Colon (tissue), 2 donors: Measurements from ENCODE around the gene MYOF.
"Not testable (repeated sequence)": the region's sequence is repeated elsewhere in the genome, so short reads cannot be mapped to it uniquely, and the experiment has no call there.

ENCODE experiments used
- FAIRE-seq: peaks from 2 replicates; lab custom pipeline; 2012; peaks lifted over from hg19 to GRCh38; lab: Jason Lieb, UNC
- donor health status: control.
- donor health status: control.

MYOF gene

GRCh38 chr10:93420944-93421825 is 60.9 kb downstream of the MYOF start:
- FAIRE-seq = no peak

GRCh38 chr10:93420091-93420490 is 62.0 kb downstream of the MYOF start:
- no peak for FAIRE-seq

DNA sequence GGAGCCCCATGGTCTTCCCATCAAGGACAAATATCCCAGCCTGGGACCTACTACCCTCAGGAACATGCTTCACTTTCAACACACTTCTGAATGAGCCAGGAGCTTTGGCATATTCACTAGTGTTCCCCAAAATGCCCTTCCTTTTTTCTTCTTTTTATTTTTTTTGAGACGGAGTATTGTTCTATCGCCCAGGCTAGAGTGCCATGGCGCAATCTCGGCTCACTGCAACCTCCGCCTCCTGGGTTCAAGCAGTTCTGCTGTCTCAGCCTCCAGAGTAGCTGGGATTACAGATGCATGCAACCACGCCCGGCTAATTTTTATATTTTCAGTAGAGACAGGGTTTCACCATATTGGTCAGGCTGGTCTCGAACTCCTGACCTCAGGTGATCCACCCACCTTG is 63.1 kb downstream of the MYOF start:
- FAIRE-seq = not testable (repeated sequence)

GRCh38 chr10:93417921-93418320 is 64.2 kb downstream of the MYOF start:
- no peak for FAIRE-seq

GRCh38 chr10:93417266-93417665 is 64.9 kb downstream of the MYOF start:
- FAIRE-seq = no peak

DNA sequence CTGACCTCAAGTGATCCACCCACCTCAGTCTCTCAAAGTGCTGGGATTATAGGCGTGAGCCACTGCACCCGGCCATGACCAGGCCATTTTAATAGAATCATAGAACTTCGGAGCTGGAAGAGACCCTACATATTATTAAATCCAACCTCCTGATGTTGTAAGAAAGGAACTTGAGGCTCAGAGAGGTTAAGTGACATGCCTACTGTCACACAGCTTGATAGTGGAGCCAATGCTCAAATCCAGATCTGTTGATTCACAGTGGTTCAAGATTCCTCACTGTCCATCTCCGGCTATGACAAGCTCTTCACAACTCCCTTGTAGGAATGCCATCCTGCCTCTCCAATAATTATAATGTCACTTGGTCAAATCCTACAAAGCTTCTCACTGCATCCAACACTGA is 65.3 kb downstream of the MYOF start:
- FAIRE-seq = no peak

GRCh38 chr10:93415693-93416092 is 66.4 kb downstream of the MYOF start:
- FAIRE-seq = no peak

- FAIRE-seq = no peak
Measured at GRCh38 chr10:93413252-93413689, 68.9 kb downstream of the MYOF start.

DNA sequence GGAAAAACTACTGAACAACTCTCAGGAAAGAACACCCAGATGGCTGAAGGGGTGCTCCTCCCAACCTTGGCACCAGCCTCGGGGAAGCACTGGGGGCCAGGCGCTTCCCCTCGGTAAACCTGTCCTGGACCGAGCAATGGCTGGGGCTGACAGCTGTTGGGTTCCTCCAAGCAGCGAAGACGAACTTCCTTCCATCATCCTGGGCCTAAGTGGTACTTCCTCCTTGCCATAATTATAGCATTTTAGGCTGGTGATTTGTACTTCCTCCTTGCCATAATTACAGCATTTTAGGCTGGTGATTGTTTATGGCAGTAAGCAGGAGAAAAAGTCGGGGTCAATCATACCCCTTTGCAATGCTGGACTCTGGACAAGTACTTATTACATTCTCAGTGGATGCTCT is 69.3 kb downstream of the MYOF start:
- FAIRE-seq = no peak

DNA sequence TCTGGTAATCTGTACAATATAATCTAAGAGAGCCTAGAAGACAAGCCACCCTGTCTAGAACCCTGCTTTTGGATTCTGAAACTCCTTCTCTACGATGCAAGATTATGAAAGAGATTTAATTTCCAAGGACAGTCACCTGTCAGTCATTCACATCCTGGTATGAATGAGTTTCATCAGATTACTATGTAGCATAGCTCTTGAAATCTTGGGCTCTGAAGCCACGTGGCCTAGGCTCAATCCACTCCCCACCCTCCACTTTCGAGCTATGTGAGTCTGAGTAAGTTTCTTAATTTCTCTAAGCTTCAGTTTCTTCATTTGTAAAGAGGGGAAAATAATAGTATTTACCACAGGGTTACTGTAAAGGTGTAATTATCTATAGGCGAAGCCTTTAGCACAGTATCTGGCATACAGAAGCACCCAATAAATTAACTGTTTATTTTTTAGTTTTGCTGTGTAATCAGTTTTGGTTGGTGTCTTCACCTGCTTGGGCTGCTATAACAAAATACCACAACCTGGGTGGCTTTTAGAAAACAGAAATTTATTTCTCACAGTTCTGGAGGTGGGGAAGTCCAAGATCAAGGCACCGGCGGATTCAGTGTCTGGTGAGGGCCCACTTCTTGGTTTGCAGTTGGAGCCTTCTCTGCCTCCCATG is 71.3 kb downstream of the MYOF start:
- FAIRE-seq = no peak

DNA sequence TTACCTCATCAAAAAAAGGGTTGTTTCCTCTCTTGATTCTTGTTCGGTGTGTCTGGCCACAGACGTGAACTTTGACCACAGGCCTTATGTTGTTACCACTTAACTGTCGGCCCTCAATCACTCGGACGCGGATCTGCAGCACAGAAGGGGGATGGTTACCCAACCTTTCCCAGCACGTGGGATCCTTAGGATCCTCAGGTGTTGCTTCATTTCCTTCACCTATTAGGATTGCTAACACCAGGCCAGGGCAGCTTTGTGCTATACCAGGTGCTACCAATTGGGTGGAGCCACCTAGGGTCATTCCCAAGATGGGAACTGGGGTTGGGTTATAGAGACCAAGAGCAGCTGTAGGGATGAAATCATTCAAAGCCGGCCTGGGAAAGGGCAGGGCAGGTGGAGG is 73.4 kb downstream of the MYOF start:
- no peak for FAIRE-seq

- FAIRE-seq = no peak
Measured at GRCh38 chr10:93406364-93407145, 75.6 kb downstream of the MYOF start.

DNA sequence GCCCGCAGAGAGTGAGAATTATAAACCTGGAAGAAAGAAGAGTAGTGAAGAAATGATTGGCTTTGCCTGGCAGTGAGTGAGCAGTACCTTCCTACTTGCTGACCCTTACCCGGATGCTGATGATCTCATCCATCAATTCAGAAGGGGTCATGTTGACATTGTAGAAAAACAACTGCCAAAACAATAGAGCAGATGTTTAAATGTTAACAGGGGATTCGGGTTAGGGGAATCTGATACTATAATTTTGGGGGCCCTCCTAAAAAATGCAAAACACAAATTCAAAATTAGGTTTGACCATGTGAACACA is 78.1 kb downstream of the MYOF start:
- FAIRE-seq = no peak

DNA sequence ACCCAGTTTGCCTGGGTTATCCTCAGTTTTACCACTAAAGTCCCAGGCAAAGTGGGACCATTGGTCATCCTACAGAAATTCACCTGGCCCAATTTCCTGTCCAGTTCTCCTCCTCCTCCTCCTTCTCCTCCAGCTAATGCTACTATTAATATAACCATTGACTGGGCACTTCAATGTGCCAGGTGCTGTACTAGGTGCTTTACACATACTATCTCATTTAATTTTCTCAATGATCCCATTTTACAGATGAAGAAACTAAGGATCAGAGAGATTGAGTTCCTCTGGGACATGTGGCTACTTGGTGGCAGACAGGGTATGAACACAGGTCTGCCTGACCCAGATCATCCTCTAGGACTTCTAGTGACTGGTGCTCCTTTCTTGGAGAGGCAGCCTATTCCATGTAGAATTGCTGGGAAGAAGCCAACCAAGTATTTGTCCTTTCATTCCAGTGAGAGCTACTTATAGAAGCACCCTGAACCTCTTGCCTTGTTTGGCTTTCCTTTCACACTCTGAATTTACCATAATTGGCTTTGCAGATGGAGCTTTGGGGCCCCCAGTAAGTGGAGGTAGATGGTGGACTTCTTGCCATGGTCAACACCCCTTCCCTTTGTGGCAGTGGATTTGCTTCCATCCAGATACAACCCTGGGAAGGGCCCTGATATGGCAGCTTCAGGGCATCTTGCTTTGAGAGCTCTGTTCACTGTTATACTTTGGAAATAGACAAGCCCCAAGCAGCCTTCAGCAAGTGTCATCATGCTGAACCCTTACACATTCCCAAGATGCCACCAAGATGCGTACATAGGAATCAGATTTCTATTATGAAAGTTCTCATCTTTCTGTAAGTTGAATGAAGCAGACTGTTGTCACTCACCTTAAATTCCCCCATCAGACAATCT is 78.7 kb downstream of the MYOF start:
- no peak for FAIRE-seq

DNA sequence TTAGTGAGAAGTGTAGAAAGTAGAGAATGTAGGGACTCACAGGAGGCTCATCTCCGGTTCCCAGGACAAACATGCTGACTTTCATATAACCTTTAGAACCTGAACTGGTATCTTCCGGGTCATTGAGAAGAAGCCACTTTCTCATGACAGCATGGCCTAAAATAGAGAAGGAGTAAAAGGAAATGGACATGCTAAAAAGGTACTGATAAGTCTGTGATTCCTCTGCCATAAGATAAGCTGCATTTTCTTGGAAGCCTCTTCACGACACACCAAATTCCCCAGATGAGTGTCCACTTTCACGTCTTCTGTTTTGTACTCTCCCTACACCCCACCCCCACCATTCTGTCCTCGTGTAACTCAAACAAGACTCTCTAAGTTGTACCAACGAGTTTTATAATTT is 79.9 kb downstream of the MYOF start:
- no peak for FAIRE-seq

DNA sequence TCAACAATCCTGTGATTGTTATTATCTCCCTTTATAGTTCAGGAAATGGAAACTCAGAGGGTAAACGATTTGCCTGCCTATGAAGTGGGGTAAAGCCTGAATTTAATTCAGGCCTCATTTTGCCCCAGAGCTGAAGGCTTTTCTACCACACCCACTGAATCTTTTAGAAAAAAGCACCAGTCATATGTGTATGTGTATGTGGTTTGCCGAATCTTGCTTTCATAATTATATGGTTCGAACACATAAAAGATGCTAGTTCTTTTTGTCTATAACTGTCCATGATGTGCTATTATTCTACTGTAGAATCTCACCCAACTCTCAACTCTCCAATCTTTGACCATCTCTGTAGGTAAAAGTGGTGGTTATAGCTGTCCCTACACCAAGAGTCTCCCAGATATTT is 83.6 kb downstream of the MYOF start:
- FAIRE-seq = no peak

- peak; percentile 18 for FAIRE-seq
Measured at GRCh38 chr10:93397020-93397419, 85.1 kb downstream of the MYOF start.

DNA sequence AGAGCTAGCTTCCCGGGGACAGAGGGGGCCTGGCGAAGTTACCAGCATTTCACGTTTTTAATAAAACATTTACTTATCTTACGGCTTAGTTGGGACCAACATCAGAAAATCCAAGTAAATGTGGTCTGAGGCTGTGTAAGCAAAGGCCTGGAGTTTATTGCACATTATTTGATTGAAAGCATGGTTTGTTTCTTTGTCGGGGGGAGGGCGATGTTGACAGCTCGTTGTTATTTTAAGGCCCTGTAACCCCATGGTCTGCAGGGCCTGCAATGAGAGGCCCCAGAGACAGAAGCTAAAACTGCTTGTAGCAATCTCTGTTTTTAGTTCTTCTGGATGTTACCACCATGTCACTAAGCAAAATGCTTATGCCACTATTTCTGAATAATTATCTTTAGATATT is 88.9 kb downstream of the MYOF start:
- FAIRE-seq = no peak

DNA sequence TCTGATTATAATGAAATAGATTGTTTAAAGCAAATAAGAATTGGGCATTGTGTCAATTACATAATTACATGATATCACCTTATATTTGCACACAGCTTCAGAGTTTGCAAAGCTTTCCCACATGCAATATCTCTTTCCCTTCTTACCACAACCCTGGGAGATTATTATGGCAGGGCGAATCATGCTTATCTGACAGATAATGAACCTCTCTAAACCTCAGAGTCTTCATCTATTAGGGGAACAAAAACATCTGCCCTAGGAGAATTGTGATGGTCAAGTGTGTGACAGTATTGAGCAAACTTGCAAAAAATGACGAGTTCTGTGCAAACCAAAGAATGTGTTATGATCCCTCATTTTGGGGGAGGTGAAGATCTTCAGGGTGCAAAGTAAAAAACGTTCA is 90.0 kb downstream of the MYOF start:
- FAIRE-seq = no peak

DNA sequence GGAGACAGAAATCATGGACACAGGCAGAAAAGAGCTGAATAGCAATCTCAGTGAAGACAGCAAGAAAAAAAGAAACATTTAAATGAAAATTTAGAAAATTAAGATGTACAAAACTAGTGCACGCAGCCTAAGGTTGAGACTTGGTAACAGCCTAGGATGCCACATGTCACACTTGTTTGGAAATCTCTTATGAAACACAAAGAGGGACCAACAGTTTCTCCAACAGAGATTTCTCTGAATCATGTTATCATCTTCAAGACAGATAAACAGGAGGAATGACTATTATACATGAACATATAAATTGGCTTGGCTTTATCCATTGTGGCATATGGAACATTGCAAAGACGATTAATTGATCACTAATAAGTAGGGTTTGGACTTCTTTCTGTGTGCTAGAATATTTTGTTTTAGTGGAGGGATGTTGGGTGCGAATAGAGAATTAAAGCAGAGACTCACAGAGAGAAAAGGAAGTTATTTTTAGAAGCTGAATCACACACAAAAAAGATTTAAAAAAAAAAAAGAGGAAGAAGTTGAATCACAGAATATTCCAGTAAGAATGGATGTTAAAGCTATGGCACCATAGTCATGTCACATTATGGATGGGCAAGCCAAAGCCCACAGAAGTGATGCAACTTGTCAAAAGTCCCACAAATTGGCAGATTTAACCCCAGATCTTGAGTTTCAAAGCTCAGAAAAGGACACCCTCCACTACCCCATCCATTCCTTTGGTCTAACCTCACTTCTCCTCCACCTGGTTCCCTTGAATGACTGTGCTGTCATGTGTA is 91.6 kb downstream of the MYOF start:
- no peak for FAIRE-seq
